Cortex of kidney (tissue), 1 donor: ENCODE results near the gene LMBRD2.
"Not testable (repeated sequence)": the region's sequence is repeated elsewhere in the genome, so short reads cannot be mapped to it uniquely, and the experiment has no call there.

Source experiments
- DNase-seq: peaks from one replicate; lab custom pipeline; 2025; lab: John Stamatoyannopoulos, UW

LMBRD2 gene

GRCh38 chr5:36151434-36152323 is at the start of gene LMBRD2, which contains the start of gene SKP2:
TSS of gene LMBRD2 (minus strand) at chr5:36151887. CDS start at chr5:36143349, 8,538 bp downstream.
TSS of gene SKP2 (plus strand) at chr5:36152111. CDS start at chr5:36152263, 152 bp downstream.
- DNase-seq: peak; percentile 54

GRCh38 chr5:36200513-36200912 is 48.8 kb upstream of the LMBRD2 start:
- no peak for DNase-seq

DNA sequence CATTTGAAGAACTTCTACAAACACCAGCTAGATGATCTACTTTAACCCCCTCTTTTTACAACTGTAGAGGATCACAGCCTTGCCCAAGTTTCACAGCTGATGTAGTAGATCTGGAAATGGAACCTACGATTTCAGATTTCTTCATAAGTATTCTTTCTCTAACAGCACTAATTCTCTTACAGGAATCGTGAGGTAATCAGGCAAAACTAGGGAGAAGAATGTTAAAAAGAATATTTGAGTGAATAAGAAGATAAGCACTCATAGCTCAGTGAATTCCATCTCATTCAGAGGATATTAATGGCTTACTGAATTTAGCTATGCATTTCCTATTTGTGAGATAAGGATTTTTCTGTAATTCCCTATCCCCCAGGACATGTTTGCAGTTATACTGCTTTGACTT is 47.9 kb upstream of the LMBRD2 start:
- no peak for DNase-seq

- not testable (repeated sequence) for DNase-seq
Observed at GRCh38 chr5:36198783-36199182, 47.1 kb upstream of the LMBRD2 start.

GRCh38 chr5:36198281-36198680 is 46.6 kb upstream of the LMBRD2 start:
- no peak for DNase-seq

DNA sequence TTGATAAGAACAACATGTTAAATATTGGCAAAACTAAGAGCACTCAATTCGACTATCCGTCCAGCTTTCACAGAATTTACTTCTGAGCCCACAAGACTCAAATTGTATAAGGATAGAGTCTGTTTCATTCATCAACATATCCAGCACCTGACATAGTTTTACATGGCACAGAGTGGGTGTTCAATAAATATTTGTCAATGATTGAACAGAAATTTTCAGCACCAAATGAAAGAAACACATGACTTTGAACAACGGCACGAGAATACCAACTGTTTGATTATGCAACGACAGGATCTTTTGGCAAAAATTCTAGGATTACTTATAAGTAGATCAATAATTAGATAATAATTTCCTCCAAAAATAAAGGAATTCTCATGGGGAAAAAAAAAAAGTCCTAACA is 42.1 kb upstream of the LMBRD2 start:
- no peak for DNase-seq

DNA sequence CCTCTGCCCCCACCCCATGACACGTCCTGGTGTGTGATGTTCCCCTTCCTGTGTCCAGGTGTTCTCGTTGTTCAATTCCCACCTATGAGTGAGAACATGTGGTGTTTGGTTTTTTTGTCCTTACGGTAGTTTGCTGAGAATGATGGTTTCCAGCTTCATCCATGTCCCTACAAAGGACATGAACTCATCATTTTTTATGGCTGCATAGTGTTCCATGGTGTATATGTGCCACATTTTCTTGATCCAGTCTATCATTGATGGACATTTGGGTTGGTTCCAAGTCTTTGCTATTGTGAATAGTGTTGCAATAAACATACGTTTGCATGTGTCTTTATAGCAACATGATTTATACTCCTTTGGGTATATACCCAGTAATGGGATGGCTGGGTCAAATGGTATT is 32.7 kb upstream of the LMBRD2 start:
- not testable (repeated sequence) for DNase-seq

DNA sequence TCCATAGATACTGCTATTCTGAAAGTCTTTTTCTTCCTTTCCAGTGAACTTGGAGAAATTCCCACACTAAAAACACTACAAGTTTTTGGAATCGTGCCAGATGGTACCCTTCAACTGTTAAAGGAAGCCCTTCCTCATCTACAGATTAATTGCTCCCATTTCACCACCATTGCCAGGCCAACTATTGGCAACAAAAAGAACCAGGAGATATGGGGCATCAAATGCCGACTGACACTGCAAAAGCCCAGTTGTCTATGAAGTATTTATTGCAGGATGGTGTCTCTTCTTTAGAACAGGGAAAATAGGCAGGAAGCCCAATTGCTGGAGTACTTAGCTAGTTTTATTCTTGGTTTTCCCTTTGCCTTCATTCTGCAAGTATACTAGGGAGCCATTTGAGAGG is 30.1 kb upstream of the LMBRD2 start:
- no peak for DNase-seq

DNA sequence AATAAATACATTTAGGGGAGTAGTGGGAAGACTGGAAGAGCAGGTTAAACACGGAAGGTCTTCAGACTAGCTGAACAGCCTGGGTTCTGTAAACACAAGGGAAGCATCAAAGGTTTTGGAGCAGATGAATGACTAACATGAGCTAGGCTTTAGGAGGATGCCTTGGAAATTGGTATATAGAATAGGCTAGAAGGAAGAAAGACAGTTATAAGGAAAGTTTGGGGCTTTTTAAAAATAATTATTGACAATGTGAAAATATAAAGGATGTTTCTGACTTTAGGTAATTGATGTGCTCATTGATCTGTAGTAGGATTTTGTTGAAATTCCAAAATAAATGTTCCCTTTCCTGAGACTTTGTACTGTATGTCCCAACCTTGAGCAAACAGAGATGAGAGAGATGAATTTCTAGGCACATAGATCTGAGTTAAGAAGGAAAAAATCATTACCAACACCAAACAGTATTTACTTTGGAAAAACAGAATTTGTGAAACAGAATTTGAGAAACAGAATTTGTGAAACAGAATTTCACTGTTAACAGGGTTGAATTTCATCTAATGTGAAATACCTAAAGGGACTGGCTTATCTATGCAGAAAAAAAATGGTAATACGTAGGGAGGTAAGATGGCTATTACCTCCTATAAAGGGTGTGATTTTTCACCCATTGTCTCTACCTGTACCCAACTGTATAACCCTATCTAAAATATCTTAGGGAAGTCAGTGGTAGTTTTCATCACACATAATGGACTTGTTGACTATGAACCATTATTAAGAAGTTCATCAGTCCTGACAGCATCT is 29.1 kb upstream of the LMBRD2 start:
- no peak for DNase-seq

- no peak for DNase-seq
Observed at GRCh38 chr5:36179950-36180349, 28.3 kb upstream of the LMBRD2 start.

- no peak for DNase-seq
Observed at GRCh38 chr5:36178524-36178890, 26.8 kb upstream of the LMBRD2 start.

DNA sequence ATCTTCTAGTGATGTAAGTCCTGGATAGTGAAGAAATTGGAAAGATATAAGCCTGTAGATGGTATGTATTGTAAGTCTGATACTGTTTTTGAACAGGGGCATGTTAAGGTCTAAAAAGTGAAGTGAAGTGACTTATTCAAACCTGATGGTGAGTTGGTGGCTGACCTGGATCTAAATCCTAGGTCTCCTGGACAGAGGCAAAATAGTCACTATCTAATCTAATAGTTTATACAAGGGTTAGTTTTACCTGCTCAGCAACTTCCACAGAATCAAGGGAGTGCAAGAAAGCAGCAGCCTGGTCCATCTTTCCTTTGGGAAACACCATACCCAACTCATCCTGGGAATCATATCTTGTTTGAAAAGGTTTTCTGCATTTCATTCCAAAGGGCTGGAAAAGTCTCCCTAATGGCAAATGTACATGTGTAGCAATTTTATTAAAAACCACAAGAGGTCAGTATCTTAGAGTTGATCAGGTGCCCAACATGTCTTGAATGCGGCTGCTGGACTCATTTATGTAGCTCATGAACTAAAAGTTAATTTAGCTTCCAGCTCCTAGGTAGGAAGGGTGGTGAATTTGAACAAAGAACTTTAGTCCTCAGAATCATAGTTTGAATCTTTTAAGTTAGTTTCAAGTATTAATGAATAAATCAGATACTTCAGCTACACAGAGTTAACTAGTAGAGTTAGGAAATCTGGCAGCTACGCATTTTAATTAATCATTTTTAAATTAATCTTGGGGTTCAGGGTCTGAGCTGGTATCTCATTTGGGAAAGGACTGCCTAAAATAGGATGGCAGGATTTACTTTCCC is 26.2 kb upstream of the LMBRD2 start:
- DNase-seq: no peak

DNA sequence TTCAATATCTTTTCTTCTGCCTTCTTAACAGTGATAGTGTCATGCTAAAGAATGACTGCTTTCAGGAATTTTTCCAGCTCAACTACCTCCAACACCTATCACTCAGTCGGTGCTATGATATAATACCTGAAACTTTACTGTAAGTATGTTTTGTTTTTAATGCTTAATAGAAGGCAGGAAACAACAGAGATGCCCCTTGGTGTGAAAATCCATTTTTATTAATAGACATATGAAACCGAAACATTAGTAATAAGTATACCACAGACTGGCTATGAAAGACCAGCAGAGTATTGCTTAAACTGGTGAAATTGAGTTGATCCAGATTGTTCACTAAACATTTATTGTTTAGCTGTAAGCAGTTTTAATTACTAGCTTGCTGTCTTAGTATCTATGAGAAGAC is 25.5 kb upstream of the LMBRD2 start:
- DNase-seq: no peak

DNA sequence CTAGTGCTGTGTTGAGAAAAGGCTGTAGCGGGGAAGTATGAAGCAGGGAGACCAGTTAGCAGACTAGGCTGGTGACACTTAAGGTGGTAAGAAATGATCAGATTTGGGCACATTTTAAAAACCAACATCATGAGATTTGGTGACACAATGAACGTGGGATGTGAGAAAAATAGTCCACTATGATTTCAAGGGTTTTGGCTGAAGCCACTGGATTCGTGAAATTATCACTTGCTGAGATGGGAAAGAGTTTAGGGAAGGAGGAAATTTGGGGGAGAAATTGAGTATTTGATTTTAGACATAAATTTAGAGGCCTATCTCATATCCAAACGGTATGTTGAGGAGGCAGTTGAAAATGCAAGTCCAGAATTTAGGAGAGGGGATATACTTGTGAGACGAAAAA is 23.4 kb upstream of the LMBRD2 start:
- DNase-seq: no peak

- DNase-seq: no peak
Observed at GRCh38 chr5:36174119-36174518, 22.4 kb upstream of the LMBRD2 start.

- no peak for DNase-seq
Observed at GRCh38 chr5:36173426-36173825, 21.7 kb upstream of the LMBRD2 start.

- no peak for DNase-seq
Observed at GRCh38 chr5:36172599-36172998, 20.9 kb upstream of the LMBRD2 start.

- DNase-seq: no peak
Observed at GRCh38 chr5:36170832-36171424, 19.2 kb upstream of the LMBRD2 start.

DNA sequence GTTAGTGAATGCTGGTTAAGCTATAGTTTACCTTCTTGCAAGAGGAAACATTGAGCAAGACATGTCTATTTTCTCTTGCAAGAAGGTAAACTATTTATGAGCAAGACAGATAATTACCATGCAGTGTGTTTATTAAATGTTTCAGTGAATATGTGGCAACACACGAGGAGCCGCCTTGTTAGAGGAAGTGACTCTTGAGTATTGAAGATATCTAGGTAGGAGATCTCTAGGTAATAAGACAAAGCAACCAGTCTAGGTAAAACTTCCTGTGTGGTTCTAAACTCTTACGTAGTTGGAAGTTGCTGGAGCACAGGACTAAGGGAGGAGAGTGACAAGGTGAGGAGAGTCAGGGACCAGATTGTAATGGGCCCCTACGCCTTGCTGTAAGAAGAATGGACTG is 17.1 kb upstream of the LMBRD2 start:
- DNase-seq: no peak

DNA sequence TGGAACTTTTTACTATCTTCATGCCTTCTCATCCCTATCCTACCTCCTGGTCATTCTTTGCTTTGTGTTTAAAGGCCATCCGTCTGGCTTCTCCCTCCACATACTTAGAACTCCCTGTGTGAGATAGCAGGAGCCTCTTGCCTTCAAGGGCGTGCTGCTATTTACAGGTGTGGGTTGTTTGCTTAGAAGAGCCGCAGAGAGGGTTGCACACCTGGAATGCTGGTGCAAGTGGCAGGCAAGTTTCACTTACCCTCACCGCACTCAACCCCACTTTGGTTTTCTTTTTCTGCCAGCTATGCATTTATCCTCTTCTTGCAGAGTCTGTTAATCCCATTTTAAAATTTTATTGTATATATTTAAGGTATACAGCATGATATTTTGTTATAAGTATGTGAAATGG is 12.8 kb upstream of the LMBRD2 start:
- DNase-seq: no peak

DNA sequence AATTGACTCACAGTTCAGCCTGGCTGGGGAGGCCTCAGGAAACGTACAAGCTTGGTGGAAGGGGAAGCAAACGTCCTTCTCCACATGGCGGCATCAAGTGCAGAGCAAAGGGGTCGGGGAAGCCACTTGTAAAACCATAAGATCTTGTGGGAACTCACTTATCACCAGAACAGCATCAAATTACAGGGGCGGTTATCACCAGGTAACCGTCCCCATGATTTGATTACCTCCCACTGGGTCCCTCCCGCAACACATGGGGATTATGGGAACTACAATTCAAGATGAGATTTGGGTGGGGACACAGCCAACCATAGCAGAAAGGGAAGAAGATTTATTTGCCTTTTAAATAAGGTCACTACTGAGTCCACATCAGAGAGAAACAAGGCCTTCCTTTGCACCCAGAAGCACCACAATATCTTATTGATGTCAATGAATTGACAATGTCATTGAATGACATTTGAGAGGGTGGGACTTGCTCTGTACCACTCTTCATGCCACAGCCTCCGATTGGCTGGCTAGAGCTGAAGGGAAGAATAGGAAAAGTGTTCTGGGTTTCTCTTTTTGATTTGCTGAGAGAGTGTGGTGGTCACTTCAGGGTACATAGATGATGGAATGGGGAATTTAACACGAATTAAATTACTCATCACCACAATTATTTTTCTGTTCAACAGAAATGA is 11.3 kb upstream of the LMBRD2 start:
- DNase-seq: no peak
